H9 (cell line): ENCODE data around the gene PRSS2. TPM values are rescaled to one million over a fixed set of nuclear protein-coding genes. Genes with fewer than 3 reads are reported as not detected.

Source experiments
- DNase-seq: peaks from one replicate; pipeline ENCODE4 v3.0.0-alpha.2; 2017
- H2AFZ ChIP-seq: one replicate; pipeline ENCODE4 v1.6.1; 2013; ENCODE audit warnings: mild to moderate bottlenecking, low read length, control low read depth, moderate library complexity
- H2AK5ac ChIP-seq: 2 replicates; pipeline ENCODE4 v1.6.1; 2013; ENCODE audit warnings: low read length, control low read depth, mixed read lengths; ENCODE audit not compliant: insufficient read length
- H2BK120ac ChIP-seq: one replicate; pipeline ENCODE4 v1.6.1; 2013; ENCODE audit warnings: low read depth, mild to moderate bottlenecking, low read length, control low read depth, inconsistent platforms; ENCODE audit not compliant: poor library complexity, severe bottlenecking
- H2BK12ac ChIP-seq: 2 replicates; pipeline ENCODE4 v1.6.1; 2013; ENCODE audit warnings: low read length, control low read depth, mixed read lengths, low read depth; ENCODE audit not compliant: insufficient read length
- H2BK15ac ChIP-seq: 2 replicates; pipeline ENCODE4 v1.6.1; 2013; ENCODE audit warnings: low read depth, low read length, control low read depth
- H2BK20ac ChIP-seq: one replicate; pipeline ENCODE4 v1.6.1; 2013; ENCODE audit warnings: low read depth, mild to moderate bottlenecking, low read length, control low read depth, inconsistent platforms; ENCODE audit not compliant: poor library complexity, severe bottlenecking
- H2BK5ac ChIP-seq: 2 replicates; pipeline ENCODE4 v1.6.1; 2013; ENCODE audit warnings: low read length, control low read depth, mixed read lengths; ENCODE audit not compliant: insufficient read length
- H3K14ac ChIP-seq: 2 replicates; pipeline ENCODE4 v1.6.1; 2013; ENCODE audit warnings: low read length, control low read depth; ENCODE audit not compliant: insufficient read depth
- H3K18ac ChIP-seq: 2 replicates; pipeline ENCODE4 v1.6.1; 2013; ENCODE audit warnings: low read depth, mild to moderate bottlenecking, mixed read lengths, low read length, control low read depth; ENCODE audit not compliant: insufficient read length
- H3K23ac ChIP-seq: 2 replicates; pipeline ENCODE4 v1.6.1; 2013; ENCODE audit warnings: low read length, control low read depth, mixed read lengths, low read depth; ENCODE audit not compliant: insufficient read length
- H3K23me2 ChIP-seq: 2 replicates; pipeline ENCODE4 v1.6.1; 2013; ENCODE audit warnings: low read depth, mild to moderate bottlenecking, mixed read lengths, low read length, control low read depth; ENCODE audit not compliant: insufficient read length, poor library complexity, severe bottlenecking
- H3K27ac ChIP-seq: 2 replicates; pipeline ENCODE4 v1.5.1; 2013; ENCODE audit warnings: low read length, control low read depth, mixed read lengths, low read depth; ENCODE audit not compliant: insufficient read length
- H3K27me3 ChIP-seq: 2 replicates; pipeline ENCODE4 v1.6.1; 2013; ENCODE audit warnings: low read length, control low read depth, inconsistent platforms; ENCODE audit not compliant: insufficient read depth
- H3K4ac ChIP-seq: 2 replicates; pipeline ENCODE4 v1.6.1; 2013; ENCODE audit warnings: low read depth, mild to moderate bottlenecking, control low read depth, inconsistent platforms, low read length, moderate library complexity
- H3K4me1 ChIP-seq: 2 replicates; pipeline ENCODE4 v1.6.1; 2013; ENCODE audit warnings: low read length, control low read depth, inconsistent platforms; ENCODE audit not compliant: insufficient read depth
- H3K4me2 ChIP-seq: 2 replicates; pipeline ENCODE4 v1.6.1; 2013; ENCODE audit warnings: low read length, control low read depth, mixed read lengths; ENCODE audit not compliant: insufficient read length, insufficient read depth
- H3K56ac ChIP-seq: 2 replicates; pipeline ENCODE4 v1.6.1; 2013; ENCODE audit warnings: low read depth, mild to moderate bottlenecking, mixed read lengths, low read length, control low read depth; ENCODE audit not compliant: insufficient read length
- H3K79me1 ChIP-seq: 2 replicates; pipeline ENCODE4 v1.6.1; 2013; ENCODE audit warnings: low read depth, mild to moderate bottlenecking, moderate library complexity, low read length, control low read depth, inconsistent platforms; ENCODE audit not compliant: insufficient read depth, poor library complexity, severe bottlenecking
- H3K79me2 ChIP-seq: 2 replicates; pipeline ENCODE4 v1.6.1; 2013; ENCODE audit warnings: low read length, control low read depth, inconsistent platforms; ENCODE audit not compliant: insufficient read depth
- H3K9ac ChIP-seq: 2 replicates; pipeline ENCODE4 v1.6.1; 2013; ENCODE audit warnings: low read length, control low read depth, mixed read lengths; ENCODE audit not compliant: insufficient read length; ENCODE audit errors: extremely low read depth
- H3K9me3 ChIP-seq: one replicate; pipeline ENCODE4 v1.6.1; 2013; ENCODE audit warnings: low read depth, low read length, inconsistent platforms; ENCODE audit not compliant: control insufficient read depth
- H3T11ph ChIP-seq: one replicate; pipeline ENCODE4 v1.6.1; 2013; ENCODE audit warnings: mild to moderate bottlenecking, low read length, control low read depth, inconsistent platforms
- H4K20me1 ChIP-seq: one replicate; pipeline ENCODE4 v1.6.1; 2013; ENCODE audit not compliant: control insufficient read depth, insufficient read length, insufficient read depth
- H4K5ac ChIP-seq: 2 replicates; pipeline ENCODE4 v1.6.1; 2013; ENCODE audit warnings: low read depth, mild to moderate bottlenecking, mixed read lengths, low read length, control low read depth; ENCODE audit not compliant: insufficient read length
- H4K8ac ChIP-seq: replicated peaks from 2 replicates; pipeline ENCODE4 v1.6.1; 2013; ENCODE audit warnings: low read length, control low read depth, mixed read lengths, low read depth; ENCODE audit not compliant: insufficient read length
- H4K91ac ChIP-seq: 2 replicates; pipeline ENCODE4 v1.6.1; 2013; ENCODE audit warnings: low read depth, mild to moderate bottlenecking, moderate library complexity, mixed read lengths, low read length, control low read depth; ENCODE audit not compliant: insufficient read length
- H3K27ac Mint-ChIP-seq, 3 experiments: 2 replicates in 2 of 3; 3 replicates in 1 of 3; pipeline ENCODE4 v1.8.0; 2020 to 2021; ENCODE audit warnings: mixed read lengths in 3 of 3, mild to moderate bottlenecking in 1 of 3, moderate library complexity in 1 of 3
- H3K27me3 Mint-ChIP-seq: 2 replicates; pipeline ENCODE4 v1.8.0; 2021; ENCODE audit warnings: low read depth, mild to moderate bottlenecking, moderate library complexity, mixed read lengths
- H3K36me3 Mint-ChIP-seq, 3 experiments: 2 replicates in 2 of 3; 3 replicates in 1 of 3; pipeline ENCODE4 v1.8.0; 2020 to 2021; ENCODE audit warnings: low read depth in 3 of 3, mixed read lengths in 3 of 3; ENCODE audit not compliant: insufficient read depth in 1 of 3
- H3K4me1 Mint-ChIP-seq, 2 experiments: 2 replicates each; pipeline ENCODE4 v1.8.0; 2020; ENCODE audit warnings: mixed read lengths in 2 of 2
- H3K4me3 Mint-ChIP-seq, 2 experiments: 2 replicates in 1 of 2; 3 replicates in 1 of 2; pipeline ENCODE4 v1.8.0; 2020 to 2021; ENCODE audit warnings: mild to moderate bottlenecking in 2 of 2, mixed read lengths in 2 of 2, moderate library complexity in 1 of 2
- H3K9me3 Mint-ChIP-seq, 2 experiments: 2 replicates in 1 of 2; 3 replicates in 1 of 2; pipeline ENCODE4 v1.8.0; 2020; ENCODE audit warnings: mild to moderate bottlenecking in 2 of 2, mixed read lengths in 2 of 2, moderate library complexity in 1 of 2
- WGBS: extraction: QIAGEN DNeasy Blood & Tissue Kit; methylation state at CpG from one replicate; pipeline ENCODE4 v1.1.7; 2013; ENCODE audit warnings: missing lambda C conversion rate, low lambda C conversion rate, mixed read lengths; ENCODE audit not compliant: insufficient read length; ENCODE audit errors: extremely low coverage; 5-methylcytosine and 5-hydroxymethylcytosine counted together
- total RNA-seq: library from RNA; stranded (reverse); gene quantifications from 2 replicates; pipeline ENCODE4 v1.2.1, GENCODE V29; 2021
- TF ChIP-seq, protein P1 (sequence below): fragments of 200-600 bp; sonication (generic); conservative IDR thresholded peaks from 3 replicates; pipeline ENCODE4 v1.8.0; 2021; ENCODE audit warnings: antibody characterized with exemption, mild to moderate bottlenecking

PRSS2 gene
- total RNA-seq, 1 experiment from 2014 or later = not detected

- Histone ChIP-seq H2BK15ac (no peak overlapping the region), H3K23me2 (no peaks in the 10 kb centered on the region), H3K56ac (no peak overlapping the region), H3K14ac (no peak overlapping the region), H3K4me1 (peaks cover under 1% of the 10 kb centered on the region; the same call in 1 of the 2 replicates), H4K8ac (no peak overlapping the region), H3K4ac (no peak overlapping the region), H2BK20ac (no peak overlapping the region), H2BK5ac (no peak overlapping the region), H3K4me2 (no peak overlapping the region), H3K27me3 (no peaks in the 10 kb centered on the region), H4K5ac (no peak overlapping the region), H3K79me2 (no peaks in the 10 kb centered on the region), H4K91ac (no peak overlapping the region), H3K27ac (no peak overlapping the region), H2AFZ (no peak overlapping the region), H2AK5ac (no peak overlapping the region), H4K20me1 (no peaks in the 10 kb centered on the region), H3T11ph (no peak overlapping the region), H3K9ac (no peak overlapping the region), H3K79me1 (no peaks in the 10 kb centered on the region), H2BK120ac (no peak overlapping the region), H3K23ac (no peak overlapping the region), H3K18ac (no peak overlapping the region), H2BK12ac (no peak overlapping the region), H3K9me3 (no peaks in the 10 kb centered on the region)
- Mint-ChIP-seq H3K27me3 (peaks cover 31% of the 10 kb centered on the region), H3K4me3 (no peak overlapping the region), H3K27ac (no peak overlapping the region), H3K9me3 (no peaks in the 10 kb centered on the region), H3K36me3 (no peaks in the 10 kb centered on the region), H3K4me1 (peaks cover 8 to 16% of the 10 kb centered on the region in 2 experiments)
- no CpG with 5 or more reads among the region's 2 CpGs for WGBS
- TF ChIP-seq, protein P1, sequence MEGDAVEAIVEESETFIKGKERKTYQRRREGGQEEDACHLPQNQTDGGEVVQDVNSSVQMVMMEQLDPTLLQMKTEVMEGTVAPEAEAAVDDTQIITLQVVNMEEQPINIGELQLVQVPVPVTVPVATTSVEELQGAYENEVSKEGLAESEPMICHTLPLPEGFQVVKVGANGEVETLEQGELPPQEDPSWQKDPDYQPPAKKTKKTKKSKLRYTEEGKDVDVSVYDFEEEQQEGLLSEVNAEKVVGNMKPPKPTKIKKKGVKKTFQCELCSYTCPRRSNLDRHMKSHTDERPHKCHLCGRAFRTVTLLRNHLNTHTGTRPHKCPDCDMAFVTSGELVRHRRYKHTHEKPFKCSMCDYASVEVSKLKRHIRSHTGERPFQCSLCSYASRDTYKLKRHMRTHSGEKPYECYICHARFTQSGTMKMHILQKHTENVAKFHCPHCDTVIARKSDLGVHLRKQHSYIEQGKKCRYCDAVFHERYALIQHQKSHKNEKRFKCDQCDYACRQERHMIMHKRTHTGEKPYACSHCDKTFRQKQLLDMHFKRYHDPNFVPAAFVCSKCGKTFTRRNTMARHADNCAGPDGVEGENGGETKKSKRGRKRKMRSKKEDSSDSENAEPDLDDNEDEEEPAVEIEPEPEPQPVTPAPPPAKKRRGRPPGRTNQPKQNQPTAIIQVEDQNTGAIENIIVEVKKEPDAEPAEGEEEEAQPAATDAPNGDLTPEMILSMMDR = no peak
- no peak for DNase-seq
These were observed 18.7 kb downstream of the PRSS2 start for GRCh38 chr7:142789441-142789840.
